Stimulated activated CD4-positive, alpha-beta T cell treated with anti-CD3 and anti-CD28 coated beads, TNF-alpha, amount 100 ng/mL, for 24 hours (primary cell): ENCODE results near the gene AMFR.
"Not testable (repeated sequence)": the region's sequence is repeated elsewhere in the genome, so short reads cannot be mapped to it uniquely, and the experiment has no call there.

Experiments used
- DNase-seq, 3 experiments: peaks; one replicate each; pipeline ENCODE4 v3.0.0-alpha.2; 2020; ENCODE audit warnings: low read depth in 3 of 3

AMFR gene

GRCh38 chr16:56388209-56388608, 37.1 kb downstream of the AMFR start:
- DNase-seq, result no peak

GRCh38 chr16:56387396-56387795, 37.9 kb downstream of the AMFR start:
- DNase-seq, result no peak

- DNase-seq, result no peak
Measured at GRCh38 chr16:56384074-56384721, 41.1 kb downstream of the AMFR start.

GRCh38 chr16:56382901-56383355, 42.4 kb downstream of the AMFR start:
- DNase-seq, result no peak

GRCh38 chr16:56382459-56382858, 42.9 kb downstream of the AMFR start:
- no peak for DNase-seq

- DNase-seq, result not testable (repeated sequence)
Measured at GRCh38 chr16:56380778-56381485, 44.4 kb downstream of the AMFR start.

- not testable (repeated sequence) for DNase-seq
Measured at GRCh38 chr16:56379044-56379443, 46.3 kb downstream of the AMFR start.

- DNase-seq, result not testable (repeated sequence)
Measured at GRCh38 chr16:56375792-56376191, 49.6 kb downstream of the AMFR start.

- no peak for DNase-seq
Measured at GRCh38 chr16:56373003-56373402, 52.3 kb downstream of the AMFR start.

- no peak for DNase-seq
Measured at GRCh38 chr16:56372013-56372634, 53.2 kb downstream of the AMFR start.

- DNase-seq, result no peak
Measured at GRCh38 chr16:56371660-56371937, 53.7 kb downstream of the AMFR start.

- no peak for DNase-seq
Measured at GRCh38 chr16:56370875-56371659, 54.3 kb downstream of the AMFR start.

- no peak for DNase-seq
Measured at GRCh38 chr16:56370185-56370874, 55.0 kb downstream of the AMFR start.

- DNase-seq, result no peak
Measured at GRCh38 chr16:56369202-56369601, 56.1 kb downstream of the AMFR start.

- DNase-seq, result no peak
Measured at GRCh38 chr16:56368545-56368944, 56.8 kb downstream of the AMFR start.

GRCh38 chr16:56367764-56368163, 57.6 kb downstream of the AMFR start:
- DNase-seq, result no peak

- DNase-seq, result no peak
Measured at GRCh38 chr16:56366945-56367344, 58.4 kb downstream of the AMFR start.

GRCh38 chr16:56365552-56365951, 59.8 kb downstream of the AMFR start:
- DNase-seq, result no peak

- no peak for DNase-seq
Measured at GRCh38 chr16:56364865-56365264, 60.5 kb downstream of the AMFR start.

- no peak for DNase-seq
Measured at GRCh38 chr16:56363781-56364565, 61.4 kb downstream of the AMFR start.

- DNase-seq, result no peak
Measured at GRCh38 chr16:56363181-56363716, 62.1 kb downstream of the AMFR start.
